Right hindlimb (tissue), 1 donor: Measurements from ENCODE around the gene AGRN.
"Not testable (repeated sequence)": the region's sequence is repeated elsewhere in the genome, so short reads cannot be mapped to it uniquely, and the experiment has no call there.

Source experiments
- DNase-seq: peaks from one replicate; pipeline ENCODE4 v3.0.0-alpha.2; 2018

AGRN gene

DNA sequence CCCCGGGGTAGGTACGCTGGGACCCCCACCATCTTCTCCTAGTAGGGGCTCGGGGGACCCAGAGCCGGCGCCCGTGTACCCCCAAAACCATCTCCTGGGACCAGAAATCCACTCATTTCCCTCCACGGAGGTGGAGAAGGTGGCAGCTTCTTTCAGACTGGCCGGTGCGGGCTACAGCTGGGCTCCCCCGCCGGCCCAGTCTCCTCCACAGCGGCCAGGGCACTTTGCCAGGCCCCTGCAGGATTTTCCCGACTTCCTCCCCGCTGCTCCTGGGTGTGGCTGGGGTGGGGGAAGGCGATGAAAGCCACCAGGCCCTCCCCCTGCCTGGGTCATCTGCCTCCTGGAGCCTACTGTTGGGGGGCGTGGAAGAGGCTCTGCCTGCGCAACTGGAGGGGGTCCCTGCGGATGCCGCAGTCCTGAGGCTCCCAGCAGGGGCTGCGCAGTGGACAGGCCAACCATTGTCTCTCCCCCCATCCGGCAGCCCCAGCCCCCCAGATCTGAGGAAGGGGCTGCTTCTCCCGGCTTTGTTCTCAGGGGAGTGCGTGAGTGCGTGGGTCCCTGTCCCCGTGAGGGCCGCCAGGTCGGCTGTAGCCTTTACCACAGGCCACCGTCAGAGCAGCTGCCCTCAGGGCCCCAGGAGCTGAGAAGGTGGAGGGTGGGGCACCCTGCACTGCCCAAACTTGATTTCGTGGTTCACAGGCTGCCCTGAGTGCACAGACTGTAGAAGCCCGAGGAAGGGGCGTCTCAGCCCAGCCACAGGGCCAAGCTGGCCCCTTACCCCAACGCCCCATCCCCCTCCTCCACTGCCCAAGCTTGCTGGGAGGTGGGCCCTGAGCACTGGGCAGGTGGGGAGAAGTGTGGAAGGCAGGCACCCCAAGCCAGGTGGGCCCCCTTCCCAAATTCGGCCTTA, 1.3 kb downstream of the AGRN start:
- peak; percentile 86 for DNase-seq

DNA sequence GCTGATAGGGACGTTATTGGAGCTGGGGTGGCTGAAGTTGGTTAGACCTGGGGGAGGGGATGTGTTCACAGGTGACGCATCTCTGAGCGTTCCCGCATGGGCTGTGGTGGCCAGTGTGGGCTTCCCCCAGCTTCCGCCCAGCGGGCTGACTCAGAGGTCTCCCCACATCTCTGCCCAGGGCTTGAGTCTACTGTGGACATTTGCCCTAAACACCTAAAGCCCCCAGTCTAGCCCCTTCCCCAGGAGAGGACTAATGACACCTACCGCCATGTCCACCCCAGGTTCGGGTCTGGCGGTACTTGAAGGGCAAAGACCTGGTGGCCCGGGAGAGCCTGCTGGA, 2.0 kb downstream of the AGRN start:
- DNase-seq, result no peak

DNA sequence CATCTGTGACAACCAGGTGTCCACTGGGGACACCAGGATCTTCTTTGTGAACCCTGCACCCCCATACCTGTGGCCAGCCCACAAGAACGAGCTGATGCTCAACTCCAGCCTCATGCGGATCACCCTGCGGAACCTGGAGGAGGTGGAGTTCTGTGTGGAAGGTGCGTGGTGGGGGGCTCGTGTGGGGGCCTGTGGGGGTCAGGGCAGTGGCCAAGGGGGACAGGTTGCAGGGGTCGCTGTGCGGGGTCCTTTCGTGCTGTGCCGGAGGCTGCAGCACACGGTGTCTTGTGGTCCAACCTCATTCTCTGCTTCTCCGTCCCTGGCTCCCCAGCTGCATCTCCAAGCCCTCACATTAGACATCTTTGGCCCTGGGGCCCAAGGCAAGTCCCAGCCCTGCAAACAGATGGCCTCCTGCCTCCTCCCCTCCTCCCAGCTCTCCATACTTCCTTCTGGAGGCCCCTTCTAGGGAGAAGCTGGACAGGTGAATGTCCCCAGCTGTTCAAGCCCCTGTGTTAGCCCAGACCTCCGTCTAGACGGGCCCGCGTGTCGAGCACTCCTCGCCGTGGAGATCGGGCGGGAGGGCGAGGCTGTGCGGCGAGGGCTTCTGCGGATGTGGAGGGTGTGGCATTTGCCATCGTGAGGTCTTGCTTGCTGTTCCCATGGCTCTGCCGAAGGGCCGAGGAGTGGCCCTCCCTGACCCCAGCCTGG, 2.5 kb downstream of the AGRN start:
- DNase-seq, result no peak

DNA sequence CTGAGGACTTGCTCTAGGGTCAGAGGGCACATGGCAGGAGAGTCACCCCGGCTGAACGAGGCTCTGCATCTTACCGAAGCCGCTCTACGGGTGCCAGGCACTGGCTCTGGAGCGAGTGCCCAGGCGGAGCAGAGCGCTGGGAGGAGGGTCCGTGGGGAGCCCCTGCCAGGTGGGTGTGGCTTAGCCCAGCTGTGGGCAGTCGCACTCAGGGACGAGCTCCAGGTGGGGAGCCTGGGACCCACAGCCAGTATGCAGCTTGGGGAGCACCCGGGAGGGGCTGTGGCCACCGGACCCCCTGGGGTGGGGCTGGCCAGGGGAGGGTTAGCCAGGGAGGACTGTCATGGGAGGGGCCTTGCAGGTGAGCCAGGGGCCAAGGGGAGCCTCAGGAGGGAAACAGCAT, 3.8 kb downstream of the AGRN start:
- DNase-seq, result no peak

DNA sequence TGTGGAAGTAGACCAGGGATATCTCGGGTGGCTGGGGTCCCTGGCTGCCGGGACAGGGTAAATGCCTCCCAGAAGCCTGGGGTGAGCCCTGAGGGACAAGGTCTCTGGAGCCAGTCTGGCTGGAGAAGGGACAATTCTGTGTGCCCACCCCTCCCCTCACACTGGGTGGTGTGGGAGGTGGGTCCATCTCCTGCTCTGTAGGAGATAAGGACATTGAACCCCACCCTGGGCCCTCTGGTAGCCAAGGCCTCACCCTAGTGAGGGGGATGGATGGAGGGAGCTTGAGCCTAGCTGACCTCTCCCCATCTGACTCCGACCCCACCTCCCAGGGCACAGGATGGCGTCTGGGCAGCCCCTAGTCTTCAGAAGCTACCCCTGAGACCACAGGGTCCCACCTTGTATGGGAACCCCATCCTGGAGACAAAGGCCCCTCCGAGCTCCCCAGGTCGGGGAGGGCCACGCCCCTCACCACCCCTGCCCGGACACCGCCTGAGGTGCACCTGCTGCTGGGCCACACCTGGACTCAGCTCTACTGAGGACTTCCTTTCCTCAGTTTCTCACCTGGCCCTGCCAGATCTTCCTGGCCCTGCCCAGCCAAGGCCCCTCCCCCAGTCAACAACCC, 4.3 kb downstream of the AGRN start:
- no peak for DNase-seq

DNA sequence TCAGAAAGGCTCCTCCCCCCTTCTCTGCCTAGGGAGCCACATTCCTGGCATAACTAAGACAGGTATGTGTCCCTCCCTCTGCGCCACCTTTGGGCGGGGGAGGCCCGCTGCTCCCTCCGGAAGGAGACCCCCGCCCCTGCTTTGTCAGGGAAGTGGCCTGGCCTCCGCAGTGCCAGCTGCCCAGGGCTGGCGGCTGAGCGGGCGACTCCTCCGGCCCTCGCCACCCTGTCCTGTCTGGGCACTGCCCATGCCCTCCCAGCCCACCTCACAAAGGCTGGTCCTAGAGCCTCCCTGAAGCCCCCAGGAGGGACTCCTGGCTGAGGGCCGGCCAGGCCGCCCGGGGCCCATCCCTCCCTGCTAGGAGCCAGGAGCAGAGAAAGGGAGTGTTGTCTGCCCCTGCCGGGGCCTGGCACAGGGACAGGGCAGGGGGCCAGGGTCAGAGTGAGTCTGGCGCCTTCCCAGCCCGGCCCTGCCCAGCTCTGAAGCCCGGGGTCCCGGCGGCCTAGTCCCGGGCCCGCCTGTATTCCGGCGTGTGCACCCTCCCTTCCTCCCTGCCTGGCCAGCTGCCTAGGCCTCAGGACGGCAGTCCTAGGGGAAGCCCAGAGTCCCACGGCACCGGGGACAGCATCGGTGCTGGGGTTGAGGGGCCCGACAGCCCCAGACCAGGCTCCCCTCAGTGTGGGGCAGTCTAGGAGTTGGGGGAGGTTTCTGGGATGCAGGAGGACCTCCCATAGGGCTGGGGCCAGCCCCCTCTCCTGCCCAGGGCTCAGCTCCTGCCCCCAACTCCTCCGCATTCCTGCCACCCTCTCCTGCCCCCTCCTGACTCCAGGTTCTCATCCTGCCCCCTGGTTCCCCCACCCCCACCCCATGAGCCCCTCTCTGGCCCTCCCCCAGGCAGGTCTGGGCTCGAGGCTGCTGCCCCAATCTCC, 5.1 kb downstream of the AGRN start:
- no peak for DNase-seq

DNA sequence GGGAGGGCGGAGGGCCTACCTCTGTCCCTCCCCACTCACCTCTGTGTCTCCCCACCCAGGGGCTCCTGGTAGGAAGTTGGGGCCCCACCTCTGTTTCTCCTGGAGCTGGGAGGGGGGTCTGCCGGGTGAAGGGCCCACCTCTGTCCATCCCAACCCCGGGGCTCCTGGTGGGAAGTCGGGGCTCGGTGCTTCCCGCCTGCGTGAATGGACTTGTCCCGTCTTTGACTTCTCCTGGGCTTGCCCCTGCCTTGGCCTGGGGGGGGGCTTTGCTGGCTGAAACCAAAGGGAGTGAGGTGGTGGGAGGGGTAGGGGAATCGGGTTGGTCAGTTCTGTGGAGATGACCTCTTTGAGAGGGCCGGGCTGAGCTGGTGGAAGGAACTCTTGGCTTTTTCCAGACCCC, 5.8 kb downstream of the AGRN start:
- no peak for DNase-seq

DNA sequence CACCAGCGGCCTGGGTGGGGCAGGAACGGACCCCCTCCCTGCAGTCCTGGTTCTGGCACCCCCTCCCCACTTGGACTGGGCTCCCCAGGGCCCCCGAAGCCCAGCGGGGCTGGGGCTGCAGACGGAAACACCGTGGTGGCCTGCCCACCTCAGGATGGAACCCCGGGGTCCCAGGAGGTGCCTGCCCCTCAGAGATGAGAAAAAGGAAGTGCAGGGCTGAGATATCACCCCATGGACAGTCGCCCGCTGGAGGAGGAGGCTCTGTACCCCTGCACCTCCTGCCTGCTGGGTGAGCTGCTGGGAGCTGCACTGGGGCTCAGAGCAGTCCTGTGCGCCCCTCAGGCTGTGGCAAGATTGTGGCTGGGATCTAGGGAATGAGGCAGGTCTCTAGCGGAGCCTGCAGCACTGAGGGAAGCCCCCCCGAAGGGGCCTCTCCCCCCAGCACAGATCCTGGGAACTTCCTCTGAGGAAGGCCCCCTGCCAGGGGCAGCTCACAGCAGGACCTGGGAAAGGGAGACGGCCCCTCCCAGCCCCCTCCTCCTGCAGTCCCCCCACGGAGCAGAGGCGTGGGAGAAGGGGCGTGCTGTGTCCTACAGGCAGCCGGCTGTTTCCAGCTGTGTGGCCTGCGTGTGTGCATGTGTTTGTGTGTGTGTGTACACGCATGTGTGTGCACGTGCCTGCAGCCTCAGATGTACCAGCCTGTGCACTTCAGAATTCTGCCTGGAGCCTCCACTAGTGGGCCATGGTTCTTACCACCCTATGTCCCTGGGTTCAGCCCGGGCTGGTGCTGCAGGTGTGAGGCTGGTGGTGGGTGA, 6.9 kb downstream of the AGRN start:
- peak; percentile 56 for DNase-seq

DNA sequence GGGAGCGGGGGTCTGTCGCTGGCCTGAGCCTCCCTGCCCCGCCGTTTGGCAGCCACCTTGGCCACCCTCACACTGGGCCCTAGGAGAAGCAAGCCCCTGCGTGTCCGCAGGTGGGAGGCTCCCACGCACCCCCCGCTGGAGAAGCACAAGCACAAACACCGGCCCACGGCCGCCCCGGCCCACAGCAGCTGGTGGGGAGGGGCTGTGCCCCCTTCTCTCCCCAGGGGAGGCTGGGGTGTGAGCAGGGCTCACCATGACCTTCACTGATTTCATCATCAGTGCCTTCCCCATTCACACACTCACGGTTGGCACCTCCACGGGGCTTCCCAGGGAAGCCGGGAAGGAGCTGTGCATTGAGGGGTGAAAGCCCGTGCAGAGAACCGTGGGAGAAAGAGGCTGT, 7.9 kb downstream of the AGRN start:
- no peak for DNase-seq

DNA sequence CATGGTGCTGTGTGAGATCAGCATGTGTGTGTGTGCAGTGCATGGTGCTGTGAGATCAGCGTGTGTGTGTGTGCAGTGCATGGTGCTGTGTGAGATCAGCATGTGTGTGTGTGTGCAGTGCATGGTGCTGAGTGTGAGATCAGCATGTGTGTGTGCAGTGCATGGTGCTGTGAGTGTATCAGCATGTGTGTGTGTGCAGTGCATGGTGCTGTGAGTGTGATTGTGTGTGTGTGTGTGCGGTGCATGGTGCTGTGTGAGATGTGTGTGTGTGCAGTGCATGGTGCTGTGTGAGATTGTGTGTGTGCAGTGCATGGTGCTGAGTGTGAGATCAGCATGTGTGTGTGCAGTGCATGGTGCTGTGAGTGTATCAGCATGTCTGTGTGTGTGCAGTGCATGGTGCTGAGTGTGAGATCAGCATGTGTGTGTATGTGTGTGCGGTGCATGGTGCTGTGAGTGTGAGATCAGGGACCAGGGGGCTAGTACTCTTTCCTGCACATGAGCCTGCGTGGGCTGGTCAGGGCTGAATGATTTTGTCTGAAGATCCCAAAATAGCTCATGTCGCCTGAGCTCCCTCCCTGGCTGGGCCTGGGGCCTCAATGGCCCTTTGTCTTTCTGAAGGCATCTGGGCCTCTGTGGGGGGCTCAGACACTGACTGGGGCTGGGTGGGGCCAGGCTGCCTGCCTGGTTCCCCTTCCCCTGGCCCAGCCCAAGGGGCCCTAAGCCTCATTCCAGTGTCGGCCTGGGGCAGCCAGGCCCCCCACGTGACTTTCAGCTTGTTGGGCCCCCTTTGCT, 11.1 kb downstream of the AGRN start:
- not testable (repeated sequence) for DNase-seq

DNA sequence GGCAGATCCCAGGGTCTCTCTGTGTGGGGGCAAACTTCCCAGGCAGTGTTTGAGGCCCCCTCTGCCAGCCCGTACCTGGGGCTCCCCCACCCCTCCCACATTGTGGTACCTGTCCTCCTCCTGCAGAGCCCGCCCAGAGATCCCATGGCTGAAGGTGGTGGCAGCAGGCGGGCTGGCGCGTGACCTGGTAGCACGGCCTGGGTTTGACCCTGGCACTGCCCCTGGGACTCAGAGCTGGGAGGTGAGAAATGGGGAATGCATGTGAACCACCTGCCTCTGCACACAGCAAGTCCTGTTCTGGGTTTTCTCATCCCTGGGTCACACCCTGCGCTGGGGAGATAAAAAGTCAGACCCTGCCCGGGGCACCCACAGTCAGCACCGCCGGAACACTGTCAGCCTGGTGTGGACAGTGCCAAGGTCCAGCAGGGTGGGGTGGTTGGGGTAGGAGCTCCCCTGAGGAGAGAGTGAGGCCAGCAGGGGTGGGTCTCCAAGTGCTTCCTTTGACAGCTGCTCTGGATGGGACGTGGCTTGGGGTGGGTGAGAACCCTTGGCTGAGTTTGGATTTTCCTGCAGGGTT, 11.8 kb downstream of the AGRN start:
- DNase-seq, result no peak

DNA sequence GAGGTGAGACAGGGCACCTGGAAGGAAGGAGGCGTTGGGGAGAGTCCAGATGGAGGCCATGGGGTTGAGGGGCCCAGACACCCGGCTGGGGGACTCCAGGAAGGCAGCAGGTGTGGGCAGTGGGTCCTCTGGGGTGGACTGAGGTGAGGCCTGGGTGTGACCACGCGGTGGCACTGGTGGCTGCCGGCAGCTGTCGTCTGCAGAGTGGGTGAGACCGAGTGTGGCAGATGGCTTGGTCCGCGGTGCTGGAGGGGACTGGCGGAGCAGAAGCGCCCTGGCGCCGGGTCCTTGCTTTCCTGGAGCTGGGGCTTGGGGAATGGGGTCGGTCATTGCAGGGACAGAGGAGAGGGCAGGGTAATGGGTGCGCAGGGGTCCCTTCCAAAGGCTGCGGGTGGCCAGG, 12.5 kb downstream of the AGRN start:
- no peak for DNase-seq

DNA sequence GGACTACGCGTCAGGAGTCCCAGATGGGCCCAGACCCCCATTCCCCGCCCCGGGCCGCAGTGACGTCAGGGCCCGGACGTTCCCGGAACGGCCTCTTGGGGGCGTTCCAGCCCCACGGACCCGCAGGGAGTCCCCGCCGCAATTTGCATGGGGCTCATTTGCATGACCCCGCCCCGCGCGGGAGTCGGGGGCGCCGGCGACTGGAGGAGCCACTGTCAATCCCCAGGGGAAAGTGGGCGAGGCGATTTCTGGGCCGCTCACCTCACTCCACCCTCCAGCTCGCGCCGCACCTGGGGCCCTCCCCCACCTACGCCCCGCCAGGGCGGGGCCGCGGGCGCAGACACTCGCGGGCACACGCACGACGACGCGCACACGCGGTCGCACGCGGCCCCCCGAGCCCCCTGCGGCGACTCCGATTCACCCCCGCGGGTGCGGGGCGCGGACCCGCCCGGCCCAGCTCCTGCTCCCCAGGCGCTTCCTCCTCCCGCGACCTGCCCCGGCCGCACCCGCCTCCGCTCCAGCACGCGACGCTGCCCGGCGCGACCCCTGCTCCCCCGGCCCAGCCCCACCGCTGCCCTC, 13.2 kb downstream of the AGRN start:
- DNase-seq, result peak; percentile 75

DNA sequence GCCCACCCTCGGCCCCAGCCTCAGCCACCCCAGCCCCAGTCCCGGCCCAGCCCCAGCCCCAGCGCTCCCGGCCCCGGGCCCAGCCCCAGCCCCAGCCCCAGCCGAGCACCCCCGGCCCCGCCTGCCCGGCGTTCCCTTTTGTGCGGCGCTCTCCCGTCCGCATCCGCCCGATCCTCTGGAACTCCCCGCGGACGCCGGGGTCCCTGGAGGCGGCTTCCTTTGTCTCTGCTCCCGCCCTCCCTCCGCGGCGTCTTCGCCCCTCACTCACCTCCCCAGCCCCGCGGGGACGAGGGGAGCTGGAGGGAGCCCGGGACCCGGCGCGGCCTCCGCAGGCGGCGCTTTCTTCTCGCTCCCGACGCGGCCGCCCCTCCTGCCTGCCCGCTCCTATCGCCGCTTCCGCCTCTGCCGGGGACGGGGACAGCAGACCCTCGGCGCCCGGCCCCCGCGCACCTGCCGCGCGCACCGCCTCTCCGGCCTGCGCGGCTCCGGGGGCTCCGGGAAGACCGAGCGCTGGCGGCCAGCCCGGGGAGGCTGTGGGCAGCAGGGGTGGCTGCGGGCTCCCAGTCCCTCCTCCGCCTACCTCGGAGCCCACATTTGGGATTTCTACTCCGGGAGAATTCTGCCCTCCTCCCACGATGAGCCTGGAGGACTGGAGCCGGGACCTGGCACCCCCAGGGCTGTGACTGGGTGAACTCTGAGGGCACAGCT, 14.0 kb downstream of the AGRN start:
- no peak for DNase-seq

DNA sequence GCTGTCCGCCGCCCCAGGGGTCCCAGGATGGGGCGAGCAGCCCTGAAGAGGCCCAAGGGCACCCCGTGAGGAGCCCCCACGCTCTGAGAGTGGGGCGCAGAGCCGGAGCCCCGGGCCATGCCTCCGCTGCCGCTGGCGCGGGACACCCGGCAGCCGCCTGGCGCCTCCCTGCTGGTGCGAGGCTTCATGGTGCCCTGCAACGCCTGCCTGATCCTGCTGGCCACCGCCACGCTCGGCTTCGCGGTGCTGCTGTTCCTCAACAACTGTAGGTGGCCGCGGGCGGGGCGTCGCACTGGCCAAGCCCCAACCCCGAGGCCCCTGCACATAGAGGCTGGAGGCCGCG, 14.5 kb downstream of the AGRN start:
- DNase-seq, result no peak

DNA sequence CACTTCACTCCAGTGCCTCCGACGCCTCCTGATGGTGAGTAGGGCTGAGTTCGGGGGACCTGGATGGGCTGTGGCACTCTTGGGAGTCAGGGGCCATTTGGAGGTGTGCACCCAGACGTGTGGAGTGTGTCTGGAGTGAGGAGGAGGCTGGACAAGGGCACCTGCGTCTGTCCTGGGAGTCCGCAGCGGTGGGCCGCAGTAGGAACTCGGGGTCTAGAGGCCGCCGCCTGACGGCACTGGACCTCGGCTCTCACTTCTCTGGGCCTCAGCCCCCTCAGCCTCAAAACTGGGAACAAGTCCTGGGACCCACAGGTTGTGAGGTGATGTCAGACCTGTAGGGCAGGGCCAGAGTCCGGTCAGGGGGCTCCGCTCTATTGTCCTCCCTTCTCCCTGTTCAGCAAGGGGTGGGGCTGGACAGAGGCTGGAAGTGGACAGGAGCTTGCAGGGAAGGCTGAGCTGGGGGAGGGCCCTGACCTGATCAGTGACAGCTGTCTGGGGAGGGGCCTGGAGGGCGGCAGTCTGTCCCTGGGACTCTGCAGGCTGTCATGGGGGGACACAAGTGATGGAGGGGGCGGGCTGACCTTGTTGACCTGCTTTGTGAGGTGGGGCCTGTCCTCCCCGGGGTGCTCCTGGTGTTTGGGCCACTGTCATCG, 15.5 kb downstream of the AGRN start:
- DNase-seq, result no peak

DNA sequence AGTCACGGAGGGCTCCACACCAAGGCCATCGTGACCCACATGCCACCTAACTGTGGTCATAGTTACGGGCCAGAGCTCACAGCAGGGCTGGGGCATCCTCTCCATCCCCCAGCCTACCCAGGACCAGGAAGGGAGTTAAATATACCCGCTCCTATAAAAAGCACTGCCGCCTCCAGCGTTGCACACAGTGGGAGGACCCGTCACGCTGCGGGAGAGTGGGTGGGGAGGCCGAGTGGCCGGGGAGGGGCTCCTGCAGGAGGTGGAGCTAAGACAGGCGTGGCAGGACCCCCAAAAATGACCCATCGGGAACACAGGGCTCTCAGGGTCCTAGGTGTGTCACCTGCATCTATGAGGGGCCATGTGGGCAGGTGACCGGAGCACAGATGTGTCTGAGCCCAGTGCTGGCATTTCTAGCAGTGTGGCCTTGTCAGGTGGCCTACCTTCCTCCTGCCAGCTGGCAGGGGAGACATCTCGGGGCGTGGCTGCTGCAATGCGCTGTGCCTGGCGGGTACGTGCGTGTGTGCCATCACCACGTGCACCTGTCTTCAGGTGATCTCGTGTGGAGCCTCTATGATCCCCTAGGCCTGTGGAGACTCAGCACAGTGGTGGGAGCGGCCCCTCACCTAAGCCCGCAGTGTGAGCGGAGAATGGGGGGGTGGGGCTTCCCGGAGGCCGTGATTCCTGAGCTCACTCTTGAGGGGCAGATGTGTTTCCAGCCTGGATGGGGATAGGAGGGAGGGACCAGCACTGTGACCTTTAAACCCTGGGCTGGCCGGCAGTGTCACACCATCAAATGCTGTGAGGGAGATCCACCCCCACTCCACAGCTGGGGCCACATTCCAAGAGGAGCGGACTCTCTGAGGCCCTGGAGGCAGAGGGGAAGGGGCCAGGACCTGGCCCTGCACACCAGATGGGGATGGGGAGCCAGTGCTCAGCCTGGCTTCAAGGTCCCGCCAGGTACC, 17.7 kb downstream of the AGRN start:
- no peak for DNase-seq

DNA sequence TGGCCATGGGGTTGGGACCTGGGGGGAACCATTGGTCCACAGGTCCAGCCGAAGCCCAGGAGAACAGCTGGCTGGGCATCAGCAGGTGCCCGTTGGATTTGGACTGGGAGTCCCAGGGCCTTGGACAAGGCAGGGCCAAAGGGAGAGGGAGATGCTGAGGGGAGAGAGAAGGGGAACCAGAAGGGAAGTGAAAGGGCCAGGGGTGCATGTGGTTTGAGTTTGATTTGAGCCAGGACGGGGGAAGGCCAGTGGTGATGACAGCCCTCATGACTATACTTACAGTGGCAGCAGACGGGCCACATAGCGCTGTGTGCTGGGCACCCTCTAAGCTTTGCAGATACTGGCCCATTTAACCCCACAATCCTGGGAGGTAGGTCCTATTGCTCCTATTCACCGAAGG, 18.8 kb downstream of the AGRN start:
- DNase-seq, result no peak
